Measurements from ENCODE around the gene EHHADH. TPM values are rescaled to one million over a fixed set of nuclear protein-coding genes. Genes with fewer than 3 reads are reported as not detected.

EHHADH gene
- polyA plus RNA-seq, 2 of the 4 experiments (the other 2 are of a cell fraction), result 5.4 to 7.7 TPM

- Histone ChIP-seq H3K9me3 (no peaks in the 10 kb centered on the region), H3K4me3 (no peak overlapping the region), H3K4me2 (no peak overlapping the region), H3K4me1 (peaks cover 5% of the 10 kb centered on the region; the same call in 1 of the 3 replicates), H3K27ac (no peak overlapping the region)
- FAIRE-seq, result no peak
- no peak for ATAC-seq
- POLR2A ChIA-PET, result no interaction called here
- no peak for DNase-seq (ENCODE audit: low read depth in 1 of 2, low spot score in 1 of 2)
- CTCF ChIA-PET, result no interaction called here
- TF ChIP-seq HDAC2 (IDR thresholded peaks at IDR 0.05), result no peak
- TF ChIP-seq FOSL2 (IDR thresholded peaks at IDR 0.05), result no peak
- TF ChIP-seq FOSL2 (CRISPR knock-in tag; IDR thresholded peaks at IDR 0.05), result no peak
- no peak for TF ChIP-seq REST (IDR thresholded peaks at IDR 0.05)
- no peak for TF ChIP-seq EP300 (IDR thresholded peaks at IDR 0.05)
- TF ChIP-seq SREBF2 (IDR thresholded peaks at IDR 0.05), result no peak
- no peak for TF ChIP-seq KDM1A (IDR thresholded peaks at IDR 0.05; ENCODE audit: low read depth)
- no peak for TF ChIP-seq NPAS2 (CRISPR knock-in tag; IDR thresholded peaks at IDR 0.05; ENCODE audit: borderline replicate concordance)
- TF ChIP-seq JUNB (IDR thresholded peaks at IDR 0.05), result no peak
- TF ChIP-seq RCOR1 (IDR thresholded peaks at IDR 0.05; ENCODE audit: low read depth, low read length), result no peak
- TF ChIP-seq CHD2 (IDR thresholded peaks at IDR 0.05; ENCODE audit: low read length, partially characterized antibody), result no peak
- no peak for TF ChIP-seq CEBPB (IDR thresholded peaks at IDR 0.05)
- TF ChIP-seq NR3C1 (IDR thresholded peaks at IDR 0.05), result no peak
- TF ChIP-seq USF2 (IDR thresholded peaks at IDR 0.05), result no peak
- TF ChIP-seq RARB (CRISPR knock-in tag; IDR thresholded peaks at IDR 0.05), result no peak
- no peak for TF ChIP-seq BCL3 (IDR thresholded peaks at IDR 0.05)
- no peak for TF ChIP-seq MAZ (IDR thresholded peaks at IDR 0.05; ENCODE audit: borderline replicate concordance, low read depth, low read length)
- WGBS (ENCODE audit: missing lambda C conversion rate), result 0% methylated on average over 1 of the region's 1 CpG
These were observed 3.2 kb downstream of the EHHADH start for GRCh38 chr3:185250653-185251052.

GRCh38 chr3:185250247-185250646 lies 3.6 kb downstream of the EHHADH start:
- TF ChIP-seq RFX5 (IDR thresholded peaks at IDR 0.05) (no peak), HOXB13 (CRISPR knock-in tag; IDR thresholded peaks at IDR 0.05; ENCODE audit: low read depth) (no peak), EHF (CRISPR knock-in tag; IDR thresholded peaks at IDR 0.05) (no peak), CHD2 (IDR thresholded peaks at IDR 0.05; ENCODE audit: low read length, partially characterized antibody) (no peak), JUNB (IDR thresholded peaks at IDR 0.05) (no peak), FOXS1 (CRISPR knock-in tag; IDR thresholded peaks at IDR 0.05) (no peak), EP300 (IDR thresholded peaks at IDR 0.05) (no peak), CEBPB (IDR thresholded peaks at IDR 0.05) (no peak)
- FAIRE-seq (no peak), DNase-seq (ENCODE audit: low read depth in 1 of 2, low spot score in 1 of 2) (no peak), ATAC-seq (no peak)
- H3K27ac ChIP-seq, result no peak overlapping the region
- no peaks in the 10 kb centered on the region for H3K9me3 ChIP-seq
- ChIA-PET POLR2A (no interaction called here), CTCF (interaction anchor here (1.0 kb wide), 1 partner anchor 19 kb away, joined by 4 read pairs; no protein-coding TSS in a partner anchor)
- no peak overlapping the region for H3K4me2 ChIP-seq
- H3K4me3 ChIP-seq, result no peak overlapping the region
- peaks cover 5% of the 10 kb centered on the region; the same call in 1 of the 3 replicates for H3K4me1 ChIP-seq
